DOHH2 (cell line): ENCODE measurements around the gene PARP15.

Experiments used
- CTCF ChIP-seq: fragments of 200-600 bp; sonication (generic); IDR thresholded peaks from one replicate; pipeline ENCODE4 v1.5.1; 2014; ENCODE audit warnings: antibody characterized with exemption, mild to moderate bottlenecking, low read depth, low read length; ENCODE audit not compliant: poor library complexity, severe bottlenecking
- EZH2phosphoT487 ChIP-seq: fragments of 200-600 bp; sonication (generic); IDR thresholded peaks from 2 replicates; pipeline ENCODE4 v1.6.1; 2017; ENCODE audit warnings: borderline replicate concordance, mild to moderate bottlenecking, antibody characterized with exemption, low read length, moderate library complexity, mixed read lengths

GRCh38 chr3:122678506-122678905 is 101.1 kb downstream of the PARP15 start:
- TF ChIP-seq CTCF (no peak), EZH2phosphoT487 (no peak)
